ENCODE measurements around the gene VPS35. TPM values are rescaled to one million over a fixed set of nuclear protein-coding genes. Genes with fewer than 3 reads are reported as not detected.

Gene VPS35
- total RNA-seq: 63.0 and 87.8 TPM in 2 replicates

GRCh38 chr16:46688654-46689364, at the start of gene VPS35:
Gene VPS35 (minus strand): TSS chr16:46689178. CDS start chr16:46689133, 45 bp downstream.

GRCh38 chr16:46689365-46690280, 645 bp upstream of the VPS35 start, which contains the start of gene ORC6:
Gene ORC6 (plus strand): TSS chr16:46689659. CDS start chr16:46689706, 47 bp downstream.

GRCh38 chr16:46621006-46621933, 67.7 kb downstream of the VPS35 start, which contains the start of gene SHCBP1:
Gene SHCBP1 (minus strand): TSS chr16:46621379. CDS start chr16:46621359, 20 bp downstream.

Other genes with a start within 250 kb of the VPS35 start
- gene SHCBP1, start 67.8 kb downstream of the VPS35 start, total RNA-seq: 3.1 and 3.6 TPM in 2 replicates
- gene ORC6, start 481 bp upstream of the VPS35 start, total RNA-seq: 1.1 and 1.3 TPM in 2 replicates
- 0.14 and 0.28 TPM in 2 replicates for gene MYLK3, start 59.2 kb upstream of the VPS35 start, total RNA-seq
- gene C16orf87, start 142.0 kb upstream of the VPS35 start, total RNA-seq: 9.4 and 11.9 TPM in 2 replicates
- gene GPT2, start 195.2 kb upstream of the VPS35 start, total RNA-seq: 12.6 and 13.4 TPM in 2 replicates

All from smooth muscle cell of bladder (primary cell).